Spleen (tissue), 11 donors: Measurements from ENCODE around the gene XPR1. TPM values are rescaled to one million over a fixed set of nuclear protein-coding genes. Genes with fewer than 3 reads are reported as not detected.
A peak's percentile ranks its signal among the peaks of the same experiment; 100 is the strongest.

ENCODE experiments used
- DNase-seq: peaks from one replicate; pipeline ENCODE4 v3.0.0-alpha.2; 2020
- H3K27ac ChIP-seq, 8 donors: fragments of 200-600 bp; sonication (generic) in 7 of 8; 1 replicate in 4 of 8; 2 replicates in 4 of 8; pipeline versions ENCODE4 v1.5.0 to v1.8.0; 2016 to 2021; ENCODE audit warnings: inconsistent platforms in 4 of 8, mild to moderate bottlenecking in 4 of 8, moderate library complexity in 1 of 8
- H3K27me3 ChIP-seq, 7 donors: fragments of 200-600 bp; sonication (generic) in 6 of 7; replicated peaks in 1 of 7; 1 replicate in 4 of 7; 2 replicates in 3 of 7; pipeline versions ENCODE4 v1.5.0 to v1.8.0; 2016 to 2021; ENCODE audit warnings: inconsistent platforms in 3 of 7, mild to moderate bottlenecking in 1 of 7
- H3K36me3 ChIP-seq, 6 donors: fragments of 200-600 bp; sonication (generic) in 5 of 6; 1 replicate in 4 of 6; 2 replicates in 2 of 6; pipeline versions ENCODE4 v1.5.0 to v1.8.0; 2016 to 2021; ENCODE audit warnings: inconsistent platforms in 2 of 6
- H3K4me1 ChIP-seq, 6 donors: fragments of 200-600 bp; sonication (generic) in 5 of 6; 1 replicate in 3 of 6; 2 replicates in 3 of 6; pipeline versions ENCODE4 v1.5.0 to v1.8.0; 2016 to 2021; ENCODE audit warnings: inconsistent platforms in 3 of 6
- H3K4me3 ChIP-seq, 8 donors: fragments of 200-600 bp; sonication (generic) in 7 of 8; 1 replicate in 4 of 8; 2 replicates in 4 of 8; pipeline versions ENCODE4 v1.5.0 to v1.8.0; 2016 to 2021; ENCODE audit warnings: inconsistent platforms in 4 of 8, mild to moderate bottlenecking in 4 of 8, moderate library complexity in 2 of 8
- H3K9me3 ChIP-seq, 8 donors: fragments of 200-600 bp; sonication (generic) in 7 of 8; 1 replicate in 4 of 8; 2 replicates in 4 of 8; pipeline versions ENCODE4 v1.5.0 to v1.8.0; 2016 to 2021; ENCODE audit warnings: inconsistent platforms in 4 of 8
- CTCF ChIP-seq, 11 experiments: fragments of 200-600 bp in 7 of 11; fragments of 450-650 bp in 4 of 11; sonication (generic) in 4 of 11; IDR thresholded peaks in 8 of 11; conservative IDR thresholded peaks in 3 of 11; 1 replicate in 7 of 11; 2 replicates in 4 of 11; pipeline versions ENCODE4 v1.4.0 to v1.8.0; 2016 to 2021; ENCODE audit warnings: antibody characterized with exemption in 11 of 11, inconsistent platforms in 4 of 11, mild to moderate bottlenecking in 1 of 11
- POLR2A ChIP-seq, 3 donors: fragments of 450-650 bp; IDR thresholded peaks; one replicate each; pipeline ENCODE4 v1.5.1; 2017; ENCODE audit warnings: antibody characterized with exemption in 3 of 3, mild to moderate bottlenecking in 1 of 3
- POLR2AphosphoS5 ChIP-seq, 3 donors: sonication (generic); formaldehyde crosslinking; IDR thresholded peaks; one replicate each; pipeline ENCODE4 v1.5.1; 2017; ENCODE audit warnings: antibody characterized with exemption in 3 of 3
- WGBS, 5 donors: extraction: QIAGEN DNeasy Blood & Tissue Kit in 3 of 5; methylation state at CpG; one replicate each; pipeline versions ENCODE4 v1.1.5 to v1.1.7; 2013 to 2018; 5-methylcytosine and 5-hydroxymethylcytosine counted together
- intact Hi-C: fragments of 100-400 bp; cut with DNase I; formaldehyde crosslinking; loops from one replicate; pipeline ENCODE4 v1.15.0; 2023; ENCODE audit warnings: low total_unique reads
- polyA plus RNA-seq, 3 donors: library from polyadenylated mRNA; stranded (reverse); fragments of 200-250 nt; gene quantifications; one replicate each; pipeline ENCODE4 v1.2.1, GENCODE V29; 2013
- total RNA-seq, 7 donors: library from RNA; depleted of rRNA in 3 of 7; stranded (reverse); fragments of >200 nt in 3 of 7; fragmentation: NEBNext Ultra II Directional in 4 of 7; extraction: Animal tissue kit (Norgen Biotek cat#: 25700) in 4 of 7; gene quantifications; one replicate each; pipeline versions ENCODE4 v1.1.0 to v1.2.1, GENCODE V29; 2016 to 2021
- donor health status: healthy with polysubstance abuse.
- donor health status: DM: no; HTN: no; CAD: no; lungs with moderate emphysema.
- donor health status: DM: no; HTN: no; CAD: no.
- donor health status: Bipolar disorder and iron deficiency.
- donor health status: healthy.
- donor health status: DM: no; HTN: no; CAD: no.
- donor health status: DM: yes; HTN: yes; CAD: no.

Gene XPR1
- total and polyA plus RNA-seq, 10 donors, result 2.3 to 26.8 (median 18.1) TPM

- no peaks in the 10 kb centered on the region for H3K9me3 ChIP-seq
- H3K36me3 ChIP-seq, result no peaks in the 10 kb centered on the region
- TF ChIP-seq POLR2A (IDR thresholded peaks at IDR 0.05) (no peak), CTCF (IDR thresholded peaks at IDR 0.05 in 8 of 11, conservative IDR thresholded peaks at IDR 0.05 in 3 of 11) (no peak), POLR2AphosphoS5 (IDR thresholded peaks at IDR 0.05) (no peak)
- peaks cover 0 to 26% (median 9%) of the 10 kb centered on the region in 7 donors for H3K27me3 ChIP-seq
- H3K27ac ChIP-seq, result no peak overlapping the region
- DNase-seq, result no peak
- intact Hi-C loops, result no loop called here
- 73 to 86% (median 83%) methylated on average over 12 of the region's 12 CpGs for WGBS, 5 donors
- H3K4me3 ChIP-seq, result no peak overlapping the region
- H3K4me1 ChIP-seq, result peaks cover 0 to 20% (median 10%) of the 10 kb centered on the region in 6 donors
Observed at GRCh38 chr1:180917306-180918065, 285.7 kb downstream of the XPR1 start.

DNA sequence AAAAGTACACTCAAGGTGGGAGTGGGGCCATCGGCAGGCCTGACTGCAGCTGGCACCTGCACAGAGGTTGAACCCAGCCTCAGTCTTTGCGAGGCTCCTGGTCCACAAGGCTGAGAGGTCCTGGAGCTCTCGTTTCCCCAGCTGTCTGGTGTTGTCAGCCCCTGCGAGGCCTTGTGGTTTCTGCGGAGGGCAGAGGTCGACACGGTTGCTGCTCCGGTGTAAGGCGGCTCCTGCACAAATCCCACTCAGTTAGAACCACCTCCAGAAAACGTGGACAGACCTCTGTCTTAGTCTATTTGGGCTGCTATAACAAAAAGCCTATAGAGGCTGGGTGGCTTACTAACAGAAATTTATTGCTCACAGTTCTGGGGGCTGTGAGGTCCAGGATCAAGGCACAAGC, 286.7 kb downstream of the XPR1 start:
- Histone ChIP-seq H3K27me3 (peaks cover 0 to 15% (median 2%) of the 10 kb centered on the region in 7 donors), H3K4me3 (no peak overlapping the region), H3K9me3 (no peaks in the 10 kb centered on the region), H3K4me1 (peaks cover 0 to 10% (median 3%) of the 10 kb centered on the region in 6 donors), H3K36me3 (no peaks in the 10 kb centered on the region), H3K27ac (no peak overlapping the region)
- intact Hi-C loops, result no loop called here
- DNase-seq, result no peak
- WGBS, 5 donors, result 63 to 77% (median 71%) methylated on average over 9 to 10 of the region's 10 CpGs
- TF ChIP-seq POLR2A (IDR thresholded peaks at IDR 0.05), result no peak
- no peak for TF ChIP-seq CTCF (IDR thresholded peaks at IDR 0.05 in 8 of 11, conservative IDR thresholded peaks at IDR 0.05 in 3 of 11)
- no peak for TF ChIP-seq POLR2AphosphoS5 (IDR thresholded peaks at IDR 0.05)

DNA sequence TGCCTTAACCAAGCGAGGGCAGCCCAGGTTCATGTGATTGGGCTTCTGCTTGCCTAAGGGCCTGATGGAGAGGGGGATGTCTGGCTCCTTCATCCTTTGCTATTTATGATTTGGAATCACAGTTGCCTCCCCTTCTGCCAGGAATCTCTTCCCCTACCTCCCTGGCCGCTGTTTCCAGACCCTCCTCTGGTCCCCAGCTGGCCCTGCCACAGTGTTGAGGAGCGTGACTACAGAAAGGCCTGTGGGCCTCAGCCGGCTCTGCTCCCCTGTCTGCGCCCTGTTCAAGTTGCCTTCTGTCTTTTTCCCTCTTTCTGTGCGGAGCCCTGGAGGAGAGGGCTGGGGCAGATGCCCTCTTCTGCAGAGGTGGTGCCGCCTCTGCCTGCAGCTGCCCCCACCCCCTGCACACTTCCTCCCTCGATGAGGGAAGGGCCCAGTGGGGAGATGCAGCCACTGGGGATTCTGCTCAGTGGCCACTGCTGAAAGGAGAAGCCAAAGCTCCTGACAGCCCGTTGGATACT, 287.4 kb downstream of the XPR1 start:
- Histone ChIP-seq H3K27ac (no peak overlapping the region), H3K4me3 (no peak overlapping the region), H3K27me3 (peaks cover 0 to 11% (median 0%) of the 10 kb centered on the region in 7 donors), H3K9me3 (no peaks in the 10 kb centered on the region), H3K36me3 (no peaks in the 10 kb centered on the region), H3K4me1 (peaks cover 0 to 6% (median under 1%) of the 10 kb centered on the region in 6 donors)
- intact Hi-C loops, result no loop called here
- DNase-seq, result peak; percentile 61
- WGBS, 5 donors, result 72 to 86% (median 75%) methylated on average over 8 to 9 of the region's 9 CpGs
- TF ChIP-seq POLR2AphosphoS5 (IDR thresholded peaks at IDR 0.05), result no peak
- no peak for TF ChIP-seq POLR2A (IDR thresholded peaks at IDR 0.05)
- TF ChIP-seq CTCF (IDR thresholded peaks at IDR 0.05 in 8 of 11, conservative IDR thresholded peaks at IDR 0.05 in 3 of 11), result no peak

DNA sequence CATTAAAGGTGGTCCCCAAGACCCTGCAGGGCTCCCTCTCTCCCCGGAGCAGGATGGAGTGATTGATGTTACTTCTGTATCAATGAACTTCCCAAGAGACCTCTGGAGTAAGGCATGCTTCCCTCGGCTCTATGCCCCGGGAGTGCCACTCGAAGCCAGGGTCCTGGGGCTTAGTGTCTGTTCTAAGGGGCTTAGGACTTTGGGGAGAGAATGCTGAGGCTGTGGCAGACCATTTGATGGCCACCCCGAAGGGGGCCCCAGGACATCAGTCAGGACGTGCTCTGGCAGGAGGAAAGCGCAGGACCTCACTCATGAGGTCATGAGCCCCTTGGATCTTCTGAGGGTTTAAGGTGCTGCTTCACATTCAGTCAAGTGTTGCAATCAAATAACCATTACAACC, 288.4 kb downstream of the XPR1 start:
- H3K27ac ChIP-seq, result no peak overlapping the region
- H3K4me3 ChIP-seq, result no peak overlapping the region
- H3K36me3 ChIP-seq, result no peaks in the 10 kb centered on the region
- WGBS, 5 donors, result 81 to 96% (median 91%) methylated on average over 7 of the region's 7 CpGs
- peaks cover 0 to 8% (median 1%) of the 10 kb centered on the region in 6 donors for H3K4me1 ChIP-seq
- no peaks in the 10 kb centered on the region for H3K9me3 ChIP-seq
- no peak for TF ChIP-seq POLR2AphosphoS5 (IDR thresholded peaks at IDR 0.05)
- TF ChIP-seq CTCF (IDR thresholded peaks at IDR 0.05 in 8 of 11, conservative IDR thresholded peaks at IDR 0.05 in 3 of 11), result no peak
- TF ChIP-seq POLR2A (IDR thresholded peaks at IDR 0.05), result no peak
- DNase-seq, result no peak
- H3K27me3 ChIP-seq, result peaks cover 0 to 1% (median 0%) of the 10 kb centered on the region in 7 donors
- intact Hi-C loops, result no loop called here
